GM23248 (cell line): ENCODE measurements around the gene MAPK10.

Experiments used
- EZH2 ChIP-seq: fragments of 200-600 bp; sonication (generic); IDR thresholded peaks from 2 replicates; pipeline ENCODE4 v1.6.1; 2018; ENCODE audit warnings: antibody characterized with exemption, mild to moderate bottlenecking; ENCODE audit not compliant: insufficient read depth, poor library complexity, severe bottlenecking
- EZH2phosphoT487 ChIP-seq: fragments of 200-600 bp; sonication (generic); IDR thresholded peaks from 2 replicates; pipeline ENCODE4 v1.6.1; 2018; ENCODE audit warnings: antibody characterized with exemption, moderate library complexity, mild to moderate bottlenecking, low read depth; ENCODE audit not compliant: insufficient read depth

DNA sequence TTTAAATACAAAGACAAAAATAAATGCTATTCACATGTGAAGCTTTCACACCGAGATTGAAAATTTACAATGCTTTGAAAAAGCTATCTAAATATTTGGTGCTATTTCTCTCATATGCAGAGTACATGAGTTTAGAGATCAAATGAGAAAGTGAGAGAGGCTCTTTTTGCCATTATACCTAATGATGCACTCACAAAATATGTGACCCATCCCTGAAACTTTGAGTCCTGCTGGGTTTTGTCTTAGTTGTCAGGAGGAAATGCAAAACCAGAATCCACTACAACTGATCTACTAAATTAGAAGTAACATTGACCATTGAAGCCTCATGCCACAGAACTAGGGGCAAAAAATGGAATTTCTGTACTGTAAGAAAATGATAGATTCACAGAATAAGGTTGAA, 251.7 kb downstream of the MAPK10 start:
- no peak for TF ChIP-seq EZH2
- no peak for TF ChIP-seq EZH2phosphoT487
